ENCODE measurements around the gene PGAP3.

Gene PGAP3

GRCh38 chr17:39626171-39627046 is 61.4 kb downstream of the PGAP3 start, which contains the start of gene PPP1R1B:
Gene PPP1R1B, plus strand, starts transcription at chr17:39626952. Its CDS starts 441 bp downstream, at chr17:39627393.
- Mint-ChIP-seq H3K27ac (no peak within 1 kb of the TSS), H3K4me1 (peaks cover 28% of the 10 kb centered on the region), H3K36me3 (ENCODE audit: low read depth) (no peaks in the 10 kb centered on the region), H3K27me3 (ENCODE audit: low read depth, poor library complexity) (peaks cover 91% of the 10 kb centered on the region), H3K9me3 (no peaks in the 10 kb centered on the region), H3K4me3 (peak within 1 kb of the TSS; percentile 78)
- TF ChIP-seq CTCF (IDR thresholded peaks at IDR 0.05), result no peak
- DNase-seq, result no peak

- DNase-seq, result no peak
- TF ChIP-seq CTCF (IDR thresholded peaks at IDR 0.05), result no peak
- Mint-ChIP-seq H3K4me1 (peaks cover 22% of the 10 kb centered on the region), H3K4me3 (peak overlapping the region; percentile 78), H3K9me3 (no peaks in the 10 kb centered on the region), H3K27ac (no peak overlapping the region), H3K36me3 (ENCODE audit: low read depth) (no peaks in the 10 kb centered on the region), H3K27me3 (ENCODE audit: low read depth, poor library complexity) (peaks cover 91% of the 10 kb centered on the region)
Measured at GRCh38 chr17:39625198-39625785, 62.6 kb downstream of the PGAP3 start.

GRCh38 chr17:39624313-39624712 is 63.5 kb downstream of the PGAP3 start:
- Mint-ChIP-seq H3K4me3 (no peak overlapping the region), H3K9me3 (no peaks in the 10 kb centered on the region), H3K36me3 (ENCODE audit: low read depth) (no peaks in the 10 kb centered on the region), H3K27ac (no peak overlapping the region), H3K4me1 (peaks cover 22% of the 10 kb centered on the region), H3K27me3 (ENCODE audit: low read depth, poor library complexity) (peaks cover 91% of the 10 kb centered on the region)
- TF ChIP-seq CTCF (IDR thresholded peaks at IDR 0.05), result no peak
- DNase-seq, result no peak

- Mint-ChIP-seq H3K9me3 (no peaks in the 10 kb centered on the region), H3K4me3 (no peak overlapping the region), H3K36me3 (ENCODE audit: low read depth) (no peaks in the 10 kb centered on the region), H3K27me3 (ENCODE audit: low read depth, poor library complexity) (peaks cover 91% of the 10 kb centered on the region), H3K27ac (no peak overlapping the region), H3K4me1 (peaks cover 18% of the 10 kb centered on the region)
- TF ChIP-seq CTCF (IDR thresholded peaks at IDR 0.05), result peak; percentile 94
- DNase-seq, result peak; percentile 92
Measured at GRCh38 chr17:39623356-39623950, 64.4 kb downstream of the PGAP3 start.

- Mint-ChIP-seq H3K36me3 (ENCODE audit: low read depth) (no peaks in the 10 kb centered on the region), H3K4me1 (peaks cover 10% of the 10 kb centered on the region), H3K4me3 (no peak overlapping the region), H3K27ac (no peak overlapping the region), H3K27me3 (ENCODE audit: low read depth, poor library complexity) (peaks cover 89% of the 10 kb centered on the region), H3K9me3 (no peaks in the 10 kb centered on the region)
- TF ChIP-seq CTCF (IDR thresholded peaks at IDR 0.05), result no peak
- no peak for DNase-seq
Measured at GRCh38 chr17:39622380-39623006, 65.4 kb downstream of the PGAP3 start.

Data from nephron progenitor cell (in vitro differentiated cells).